DND-41 (cell line): ENCODE measurements around the gene DIDO1.

Source experiments
- ATAC-seq: fragments of 200-7000 bp; cut with Tn5 transposase; 3 replicates; pipeline ENCODE4 v1.9.1; 2021; ENCODE audit warnings: low read depth; ENCODE audit not compliant: insufficient read depth
- DNase-seq: peaks from one replicate; pipeline ENCODE4 v3.0.0-alpha.2; 2020
- H2AFZ ChIP-seq: 2 replicates; pipeline ENCODE4 v1.6.0; 2012; ENCODE audit warnings: low read depth, low read length
- H3K27ac ChIP-seq: 2 replicates; pipeline ENCODE4 v1.5.1; 2012; ENCODE audit warnings: low read length, inconsistent platforms
- H3K27me3 ChIP-seq: fragments of 200-600 bp; sonication (generic); 2 replicates; pipeline ENCODE4 v1.6.0; 2012; ENCODE audit warnings: low read length, mild to moderate bottlenecking, inconsistent platforms; ENCODE audit not compliant: insufficient read depth, poor library complexity
- H3K36me3 ChIP-seq: 2 replicates; pipeline ENCODE4 v1.5.1; 2012; ENCODE audit warnings: low read length, inconsistent platforms; ENCODE audit not compliant: insufficient read depth
- H3K4me1 ChIP-seq: 2 replicates; pipeline ENCODE4 v1.5.1; 2012; ENCODE audit warnings: mild to moderate bottlenecking, low read length; ENCODE audit not compliant: insufficient read depth
- H3K4me2 ChIP-seq: 2 replicates; pipeline ENCODE4 v1.6.0; 2012; ENCODE audit warnings: mild to moderate bottlenecking, moderate library complexity, low read length, inconsistent platforms; ENCODE audit not compliant: insufficient read depth
- H3K4me3 ChIP-seq, 2 experiments: fragments of 200-600 bp in 1 of 2; shearing (Covaris generic) in 1 of 2; 2 replicates each; pipeline ENCODE4 v1.5.1; 2012 to 2016; ENCODE audit warnings: inconsistent platforms in 2 of 2, low read length in 2 of 2, mild to moderate bottlenecking in 2 of 2, low read depth in 1 of 2, moderate library complexity in 1 of 2
- H3K79me2 ChIP-seq: 2 replicates; pipeline ENCODE4 v1.6.0; 2012; ENCODE audit warnings: low read length, inconsistent platforms; ENCODE audit not compliant: insufficient read depth
- H3K9ac ChIP-seq: 2 replicates; pipeline ENCODE4 v1.6.0; 2012; ENCODE audit warnings: low read depth, mild to moderate bottlenecking, inconsistent platforms, low read length, moderate library complexity
- H3K9me3 ChIP-seq: 2 replicates; pipeline ENCODE4 v1.5.1; 2012; ENCODE audit warnings: low read length, moderate library complexity, mild to moderate bottlenecking, inconsistent platforms; ENCODE audit not compliant: insufficient read depth, severe bottlenecking
- H4K20me1 ChIP-seq: 2 replicates; pipeline ENCODE4 v1.6.0; 2012; ENCODE audit warnings: low read length; ENCODE audit not compliant: insufficient read depth
- CTCF ChIP-seq: IDR thresholded peaks from 2 replicates; pipeline ENCODE4 v1.5.1; 2012; ENCODE audit warnings: borderline replicate concordance, low read length, moderate library complexity, mild to moderate bottlenecking; ENCODE audit not compliant: poor library complexity, severe bottlenecking; ENCODE audit errors: extremely low read depth
- EZH2 ChIP-seq: IDR thresholded peaks from 3 replicates; pipeline ENCODE4 v1.6.1; 2012; ENCODE audit warnings: borderline replicate concordance, low read depth, mild to moderate bottlenecking, moderate library complexity, low read length, inconsistent platforms; ENCODE audit not compliant: severe bottlenecking

Gene DIDO1

GRCh38 chr20:62880147-62880934 lies 46.0 kb downstream of the DIDO1 start:
- Histone ChIP-seq H3K4me1 (no peaks in the 10 kb centered on the region), H2AFZ (no peak overlapping the region), H4K20me1 (peaks cover 27% of the 10 kb centered on the region), H3K79me2 (no peaks in the 10 kb centered on the region), H3K27ac (no peak overlapping the region), H3K4me2 (no peak overlapping the region), H3K9me3 (no peaks in the 10 kb centered on the region), H3K4me3 (no peak overlapping the region), H3K36me3 (peaks cover 37% of the 10 kb centered on the region), H3K27me3 (no peaks in the 10 kb centered on the region), H3K9ac (no peak overlapping the region)
- DNase-seq = no peak
- TF ChIP-seq EZH2 = no peak
- TF ChIP-seq CTCF = no peak
- no peak for ATAC-seq

GRCh38 chr20:62879275-62880146 lies 46.8 kb downstream of the DIDO1 start:
- H4K20me1 ChIP-seq = peaks cover 24% of the 10 kb centered on the region
- H3K4me2 ChIP-seq = no peak overlapping the region
- H3K79me2 ChIP-seq = no peaks in the 10 kb centered on the region
- DNase-seq = no peak
- H3K27me3 ChIP-seq = no peaks in the 10 kb centered on the region
- H3K9ac ChIP-seq = no peak overlapping the region
- peaks cover 5% of the 10 kb centered on the region for H3K4me1 ChIP-seq
- no peak overlapping the region for H3K4me3 ChIP-seq
- TF ChIP-seq CTCF (no peak), EZH2 (no peak)
- no peaks in the 10 kb centered on the region for H3K9me3 ChIP-seq
- no peak for ATAC-seq
- H2AFZ ChIP-seq = no peak overlapping the region
- H3K36me3 ChIP-seq = peaks cover 37% of the 10 kb centered on the region
- H3K27ac ChIP-seq = no peak overlapping the region

GRCh38 chr20:62878244-62879038 lies 47.9 kb downstream of the DIDO1 start:
- Histone ChIP-seq H3K79me2 (no peaks in the 10 kb centered on the region), H3K27me3 (no peaks in the 10 kb centered on the region), H3K4me3 (no peak overlapping the region), H4K20me1 (peaks cover 24% of the 10 kb centered on the region), H3K9me3 (no peaks in the 10 kb centered on the region), H3K4me1 (peaks cover 13% of the 10 kb centered on the region), H3K4me2 (no peak overlapping the region), H3K36me3 (peaks cover 37% of the 10 kb centered on the region), H3K27ac (no peak overlapping the region), H2AFZ (no peak overlapping the region), H3K9ac (no peak overlapping the region)
- DNase-seq (no peak), ATAC-seq (no peak)
- TF ChIP-seq EZH2 = no peak
- no peak for TF ChIP-seq CTCF
